H9 (cell line): Measurements from ENCODE around the gene SLC44A1. TPM values are rescaled to one million over a fixed set of nuclear protein-coding genes. Genes with fewer than 3 reads are reported as not detected.

Experiments
- DNase-seq: peaks from one replicate; pipeline ENCODE4 v3.0.0-alpha.2; 2017
- H2AFZ ChIP-seq: one replicate; pipeline ENCODE4 v1.6.1; 2013; ENCODE audit warnings: mild to moderate bottlenecking, low read length, control low read depth, moderate library complexity
- H2AK5ac ChIP-seq: 2 replicates; pipeline ENCODE4 v1.6.1; 2013; ENCODE audit warnings: low read length, control low read depth, mixed read lengths; ENCODE audit not compliant: insufficient read length
- H2BK120ac ChIP-seq: one replicate; pipeline ENCODE4 v1.6.1; 2013; ENCODE audit warnings: low read depth, mild to moderate bottlenecking, low read length, control low read depth, inconsistent platforms; ENCODE audit not compliant: poor library complexity, severe bottlenecking
- H2BK12ac ChIP-seq: 2 replicates; pipeline ENCODE4 v1.6.1; 2013; ENCODE audit warnings: low read length, control low read depth, mixed read lengths, low read depth; ENCODE audit not compliant: insufficient read length
- H2BK15ac ChIP-seq: 2 replicates; pipeline ENCODE4 v1.6.1; 2013; ENCODE audit warnings: low read depth, low read length, control low read depth
- H2BK20ac ChIP-seq: one replicate; pipeline ENCODE4 v1.6.1; 2013; ENCODE audit warnings: low read depth, mild to moderate bottlenecking, low read length, control low read depth, inconsistent platforms; ENCODE audit not compliant: poor library complexity, severe bottlenecking
- H2BK5ac ChIP-seq: 2 replicates; pipeline ENCODE4 v1.6.1; 2013; ENCODE audit warnings: low read length, control low read depth, mixed read lengths; ENCODE audit not compliant: insufficient read length
- H3K14ac ChIP-seq: 2 replicates; pipeline ENCODE4 v1.6.1; 2013; ENCODE audit warnings: low read length, control low read depth; ENCODE audit not compliant: insufficient read depth
- H3K18ac ChIP-seq: 2 replicates; pipeline ENCODE4 v1.6.1; 2013; ENCODE audit warnings: low read depth, mild to moderate bottlenecking, mixed read lengths, low read length, control low read depth; ENCODE audit not compliant: insufficient read length
- H3K23ac ChIP-seq: 2 replicates; pipeline ENCODE4 v1.6.1; 2013; ENCODE audit warnings: low read length, control low read depth, mixed read lengths, low read depth; ENCODE audit not compliant: insufficient read length
- H3K23me2 ChIP-seq: 2 replicates; pipeline ENCODE4 v1.6.1; 2013; ENCODE audit warnings: low read depth, mild to moderate bottlenecking, mixed read lengths, low read length, control low read depth; ENCODE audit not compliant: insufficient read length, poor library complexity, severe bottlenecking
- H3K27ac ChIP-seq: 2 replicates; pipeline ENCODE4 v1.5.1; 2013; ENCODE audit warnings: low read length, control low read depth, mixed read lengths, low read depth; ENCODE audit not compliant: insufficient read length
- H3K27me3 ChIP-seq: 2 replicates; pipeline ENCODE4 v1.6.1; 2013; ENCODE audit warnings: low read length, control low read depth, inconsistent platforms; ENCODE audit not compliant: insufficient read depth
- H3K4ac ChIP-seq: 2 replicates; pipeline ENCODE4 v1.6.1; 2013; ENCODE audit warnings: low read depth, mild to moderate bottlenecking, control low read depth, inconsistent platforms, low read length, moderate library complexity
- H3K4me1 ChIP-seq: 2 replicates; pipeline ENCODE4 v1.6.1; 2013; ENCODE audit warnings: low read length, control low read depth, inconsistent platforms; ENCODE audit not compliant: insufficient read depth
- H3K4me2 ChIP-seq: 2 replicates; pipeline ENCODE4 v1.6.1; 2013; ENCODE audit warnings: low read length, control low read depth, mixed read lengths; ENCODE audit not compliant: insufficient read length, insufficient read depth
- H3K56ac ChIP-seq: 2 replicates; pipeline ENCODE4 v1.6.1; 2013; ENCODE audit warnings: low read depth, mild to moderate bottlenecking, mixed read lengths, low read length, control low read depth; ENCODE audit not compliant: insufficient read length
- H3K79me1 ChIP-seq: 2 replicates; pipeline ENCODE4 v1.6.1; 2013; ENCODE audit warnings: low read depth, mild to moderate bottlenecking, moderate library complexity, low read length, control low read depth, inconsistent platforms; ENCODE audit not compliant: insufficient read depth, poor library complexity, severe bottlenecking
- H3K79me2 ChIP-seq: 2 replicates; pipeline ENCODE4 v1.6.1; 2013; ENCODE audit warnings: low read length, control low read depth, inconsistent platforms; ENCODE audit not compliant: insufficient read depth
- H3K9ac ChIP-seq: 2 replicates; pipeline ENCODE4 v1.6.1; 2013; ENCODE audit warnings: low read length, control low read depth, mixed read lengths; ENCODE audit not compliant: insufficient read length; ENCODE audit errors: extremely low read depth
- H3K9me3 ChIP-seq: one replicate; pipeline ENCODE4 v1.6.1; 2013; ENCODE audit warnings: low read depth, low read length, inconsistent platforms; ENCODE audit not compliant: control insufficient read depth
- H3T11ph ChIP-seq: one replicate; pipeline ENCODE4 v1.6.1; 2013; ENCODE audit warnings: mild to moderate bottlenecking, low read length, control low read depth, inconsistent platforms
- H4K20me1 ChIP-seq: one replicate; pipeline ENCODE4 v1.6.1; 2013; ENCODE audit not compliant: control insufficient read depth, insufficient read length, insufficient read depth
- H4K5ac ChIP-seq: 2 replicates; pipeline ENCODE4 v1.6.1; 2013; ENCODE audit warnings: low read depth, mild to moderate bottlenecking, mixed read lengths, low read length, control low read depth; ENCODE audit not compliant: insufficient read length
- H4K8ac ChIP-seq: replicated peaks from 2 replicates; pipeline ENCODE4 v1.6.1; 2013; ENCODE audit warnings: low read length, control low read depth, mixed read lengths, low read depth; ENCODE audit not compliant: insufficient read length
- H4K91ac ChIP-seq: 2 replicates; pipeline ENCODE4 v1.6.1; 2013; ENCODE audit warnings: low read depth, mild to moderate bottlenecking, moderate library complexity, mixed read lengths, low read length, control low read depth; ENCODE audit not compliant: insufficient read length
- H3K27ac Mint-ChIP-seq, 3 experiments: 2 replicates in 2 of 3; 3 replicates in 1 of 3; pipeline ENCODE4 v1.8.0; 2020 to 2021; ENCODE audit warnings: mixed read lengths in 3 of 3, mild to moderate bottlenecking in 1 of 3, moderate library complexity in 1 of 3
- H3K27me3 Mint-ChIP-seq: 2 replicates; pipeline ENCODE4 v1.8.0; 2021; ENCODE audit warnings: low read depth, mild to moderate bottlenecking, moderate library complexity, mixed read lengths
- H3K36me3 Mint-ChIP-seq, 3 experiments: 2 replicates in 2 of 3; 3 replicates in 1 of 3; pipeline ENCODE4 v1.8.0; 2020 to 2021; ENCODE audit warnings: low read depth in 3 of 3, mixed read lengths in 3 of 3; ENCODE audit not compliant: insufficient read depth in 1 of 3
- H3K4me1 Mint-ChIP-seq, 2 experiments: 2 replicates each; pipeline ENCODE4 v1.8.0; 2020; ENCODE audit warnings: mixed read lengths in 2 of 2
- H3K4me3 Mint-ChIP-seq, 2 experiments: 2 replicates in 1 of 2; 3 replicates in 1 of 2; pipeline ENCODE4 v1.8.0; 2020 to 2021; ENCODE audit warnings: mild to moderate bottlenecking in 2 of 2, mixed read lengths in 2 of 2, moderate library complexity in 1 of 2
- H3K9me3 Mint-ChIP-seq, 2 experiments: 2 replicates in 1 of 2; 3 replicates in 1 of 2; pipeline ENCODE4 v1.8.0; 2020; ENCODE audit warnings: mild to moderate bottlenecking in 2 of 2, mixed read lengths in 2 of 2, moderate library complexity in 1 of 2
- WGBS: extraction: QIAGEN DNeasy Blood & Tissue Kit; methylation state at CpG from one replicate; pipeline ENCODE4 v1.1.7; 2013; ENCODE audit warnings: missing lambda C conversion rate, low lambda C conversion rate, mixed read lengths; ENCODE audit not compliant: insufficient read length; ENCODE audit errors: extremely low coverage; 5-methylcytosine and 5-hydroxymethylcytosine counted together
- total RNA-seq: library from RNA; stranded (reverse); gene quantifications from 2 replicates; pipeline ENCODE4 v1.2.1, GENCODE V29; 2021
- TF ChIP-seq, protein P1 (sequence below): fragments of 200-600 bp; sonication (generic); conservative IDR thresholded peaks from 3 replicates; pipeline ENCODE4 v1.8.0; 2021; ENCODE audit warnings: antibody characterized with exemption, mild to moderate bottlenecking

The SLC44A1 gene
- total RNA-seq, 1 experiment from 2014 or later: 60.7 TPM

DNA sequence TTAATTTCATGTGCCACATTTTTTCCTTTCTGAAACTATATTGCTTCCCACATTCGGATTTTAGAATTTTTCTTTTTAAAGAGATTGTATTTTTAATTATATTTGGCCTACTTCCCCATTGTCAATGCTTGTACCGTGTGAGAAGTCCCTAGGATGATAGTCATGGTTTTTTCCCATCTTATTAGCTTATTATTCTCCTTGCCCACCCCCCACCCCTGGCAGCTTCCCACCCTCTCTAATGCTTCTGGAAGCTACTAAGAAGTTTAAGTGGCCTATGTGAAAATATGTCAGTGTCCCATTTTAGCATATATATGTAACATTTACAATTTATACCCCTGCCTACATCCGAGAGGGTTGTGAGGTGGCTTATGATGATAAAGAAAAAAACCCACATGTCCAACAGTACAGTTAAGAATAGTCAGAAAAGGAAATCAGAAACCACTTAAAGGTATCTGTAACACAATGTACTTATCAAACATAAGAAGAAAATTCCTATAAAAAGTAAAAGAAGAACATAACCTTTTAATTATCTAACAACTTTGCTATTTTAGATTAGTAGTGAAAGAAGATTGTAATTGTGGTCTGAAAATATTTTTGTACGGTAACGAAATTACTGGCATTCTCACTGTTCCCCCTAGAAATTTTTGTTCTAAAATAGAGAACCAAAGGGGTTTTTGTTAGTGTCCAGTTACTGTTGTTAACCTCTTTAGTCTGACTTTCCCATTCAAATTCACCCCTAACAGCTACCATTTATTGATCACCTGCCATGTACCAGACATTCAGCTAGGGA, 62.1 kb downstream of the SLC44A1 start:
- H3K27ac Mint-ChIP-seq: peak overlapping the region in 2 of 3 experiments; percentile 9 to 85; a peak in 4 of 7 replicates
- WGBS: no CpG with 5 or more reads among the region's 5 CpGs
- Histone ChIP-seq H2BK20ac (no peak overlapping the region), H3K27ac (no peak overlapping the region), H3K23ac (no peak overlapping the region), H3K4me1 (peaks cover 3% of the 10 kb centered on the region; the same call in 1 of the 2 replicates), H3K9ac (no peak overlapping the region), H3K56ac (no peak overlapping the region), H4K91ac (no peak overlapping the region), H3T11ph (no peak overlapping the region), H3K79me1 (no peaks in the 10 kb centered on the region), H3K23me2 (no peaks in the 10 kb centered on the region), H3K4ac (no peak overlapping the region), H2BK12ac (no peak overlapping the region), H2BK15ac (no peak overlapping the region), H3K79me2 (0 out of 2 replicates have a peak, but pooled peaks cover 3% of the 10 kb centered on the region), H2BK120ac (no peak overlapping the region), H2BK5ac (no peak overlapping the region), H2AFZ (no peak overlapping the region), H3K18ac (no peak overlapping the region), H2AK5ac (no peak overlapping the region), H4K20me1 (no peaks in the 10 kb centered on the region), H3K27me3 (no peaks in the 10 kb centered on the region), H3K4me2 (no peak overlapping the region), H3K14ac (no peak overlapping the region), H4K8ac (no peak overlapping the region), H4K5ac (no peak overlapping the region), H3K9me3 (no peaks in the 10 kb centered on the region)
- DNase-seq: no peak
- no peak overlapping the region for H3K4me3 Mint-ChIP-seq
- no peaks in the 10 kb centered on the region for H3K27me3 Mint-ChIP-seq
- H3K4me1 Mint-ChIP-seq: peaks cover 32 to 34% of the 10 kb centered on the region in 2 experiments
- no peaks in the 10 kb centered on the region for H3K9me3 Mint-ChIP-seq
- H3K36me3 Mint-ChIP-seq: peaks cover 1 to 9% (median 8%) of the 10 kb centered on the region in 3 experiments; a peak in 5 of 7 replicates
- TF ChIP-seq, protein P1, sequence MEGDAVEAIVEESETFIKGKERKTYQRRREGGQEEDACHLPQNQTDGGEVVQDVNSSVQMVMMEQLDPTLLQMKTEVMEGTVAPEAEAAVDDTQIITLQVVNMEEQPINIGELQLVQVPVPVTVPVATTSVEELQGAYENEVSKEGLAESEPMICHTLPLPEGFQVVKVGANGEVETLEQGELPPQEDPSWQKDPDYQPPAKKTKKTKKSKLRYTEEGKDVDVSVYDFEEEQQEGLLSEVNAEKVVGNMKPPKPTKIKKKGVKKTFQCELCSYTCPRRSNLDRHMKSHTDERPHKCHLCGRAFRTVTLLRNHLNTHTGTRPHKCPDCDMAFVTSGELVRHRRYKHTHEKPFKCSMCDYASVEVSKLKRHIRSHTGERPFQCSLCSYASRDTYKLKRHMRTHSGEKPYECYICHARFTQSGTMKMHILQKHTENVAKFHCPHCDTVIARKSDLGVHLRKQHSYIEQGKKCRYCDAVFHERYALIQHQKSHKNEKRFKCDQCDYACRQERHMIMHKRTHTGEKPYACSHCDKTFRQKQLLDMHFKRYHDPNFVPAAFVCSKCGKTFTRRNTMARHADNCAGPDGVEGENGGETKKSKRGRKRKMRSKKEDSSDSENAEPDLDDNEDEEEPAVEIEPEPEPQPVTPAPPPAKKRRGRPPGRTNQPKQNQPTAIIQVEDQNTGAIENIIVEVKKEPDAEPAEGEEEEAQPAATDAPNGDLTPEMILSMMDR: no peak
